Activated CD8-positive, alpha-beta memory T cell treated with anti-CD3 and anti-CD28 coated beads for 48 hours (primary cell): ENCODE results near the gene CACNA1D.

Experiments used
- DNase-seq, 3 experiments: peaks; one replicate each; pipeline ENCODE4 v3.0.0-alpha.2; 2020; ENCODE audit warnings: low read depth in 2 of 3, low spot score in 2 of 3

Gene CACNA1D

DNA sequence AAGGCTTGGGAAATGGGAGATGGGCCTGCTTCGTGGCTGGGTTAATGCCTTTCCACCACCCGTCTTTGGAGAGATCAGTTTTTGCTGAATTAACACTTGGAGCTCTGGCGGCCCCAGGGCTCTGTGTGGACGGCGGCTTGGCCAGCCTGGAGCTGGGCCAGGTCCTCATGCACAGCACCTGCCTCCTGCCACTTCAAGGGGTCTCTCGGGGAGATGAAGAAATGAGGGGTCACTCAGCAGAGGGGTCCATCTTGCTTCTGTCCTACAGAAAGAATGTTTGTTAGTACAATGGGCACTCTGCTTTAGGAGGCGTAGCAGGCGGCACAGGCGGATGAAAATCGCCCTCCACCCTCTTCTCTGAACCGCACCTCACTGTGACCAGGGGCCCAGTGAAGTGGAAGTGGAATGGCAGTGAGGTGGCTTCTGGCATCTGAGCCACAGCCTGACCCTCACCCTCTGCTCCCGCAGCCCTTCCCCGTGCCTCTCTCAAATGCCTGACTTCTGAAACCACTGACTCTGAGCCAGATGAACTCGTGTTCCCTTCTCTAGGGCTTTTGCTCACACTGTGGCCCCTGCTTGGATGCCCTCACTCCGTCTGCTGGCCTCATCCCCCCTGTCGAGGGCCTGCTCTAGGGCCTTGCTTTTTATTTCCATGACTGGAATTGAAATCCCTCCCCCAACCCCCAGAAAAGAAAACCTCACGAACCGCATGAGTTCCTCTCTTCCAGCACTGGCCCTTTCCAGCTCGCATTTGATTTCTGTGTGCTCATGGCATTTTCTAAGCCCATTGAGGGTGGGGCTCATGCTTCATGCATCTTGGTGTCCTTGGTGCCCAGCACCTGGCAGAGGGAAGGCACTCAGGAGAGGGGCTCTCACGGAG lies 309.6 kb downstream of the CACNA1D start:
- no peak for DNase-seq

- DNase-seq, result no peak
Measured at GRCh38 chr3:53804697-53805462, 310.5 kb downstream of the CACNA1D start.

DNA sequence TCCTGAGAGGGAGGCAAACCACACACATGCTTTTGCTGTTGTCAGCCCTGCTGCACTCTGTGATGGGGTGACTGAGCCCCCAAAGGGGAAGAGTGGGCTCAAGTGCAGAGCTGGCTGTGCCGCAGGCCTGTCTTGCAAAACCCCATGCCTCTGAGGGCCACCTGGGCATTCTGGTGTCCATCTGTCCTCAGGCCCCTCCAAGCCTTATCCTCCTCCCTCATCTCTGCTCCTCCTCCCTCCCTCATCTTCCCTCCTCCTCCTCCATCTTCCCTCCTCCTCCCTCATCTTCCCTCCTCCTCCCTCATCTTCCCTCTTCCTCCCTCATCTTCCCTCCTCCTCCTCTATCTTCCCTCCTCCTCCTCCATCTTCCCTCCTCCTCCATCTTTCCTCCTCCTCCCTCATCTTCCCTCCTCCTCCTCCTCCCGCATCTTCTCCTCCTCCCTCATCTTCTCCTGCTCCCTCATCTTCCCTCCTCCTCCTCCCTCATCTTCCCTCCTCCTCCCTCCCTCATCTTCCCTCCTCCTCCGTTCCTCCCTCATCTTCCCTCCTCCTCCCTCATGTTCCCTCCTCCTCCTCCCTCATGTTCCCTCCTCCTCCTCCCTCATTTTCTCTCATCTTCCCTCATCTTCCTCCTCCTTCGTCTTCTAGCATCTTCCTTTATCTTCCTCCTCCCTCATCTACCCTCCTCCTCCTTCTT lies 311.2 kb downstream of the CACNA1D start:
- no peak for DNase-seq

GRCh38 chr3:53806182-53807116 lies 312.0 kb downstream of the CACNA1D start:
- no peak for DNase-seq

GRCh38 chr3:53807117-53807810 lies 312.9 kb downstream of the CACNA1D start:
- no peak for DNase-seq

- DNase-seq, result no peak
Measured at GRCh38 chr3:53808496-53808895, 314.1 kb downstream of the CACNA1D start.

- DNase-seq, result no peak
Measured at GRCh38 chr3:53809267-53809666, 314.9 kb downstream of the CACNA1D start.

GRCh38 chr3:53809764-53810400 lies 315.5 kb downstream of the CACNA1D start:
- DNase-seq, result no peak

DNA sequence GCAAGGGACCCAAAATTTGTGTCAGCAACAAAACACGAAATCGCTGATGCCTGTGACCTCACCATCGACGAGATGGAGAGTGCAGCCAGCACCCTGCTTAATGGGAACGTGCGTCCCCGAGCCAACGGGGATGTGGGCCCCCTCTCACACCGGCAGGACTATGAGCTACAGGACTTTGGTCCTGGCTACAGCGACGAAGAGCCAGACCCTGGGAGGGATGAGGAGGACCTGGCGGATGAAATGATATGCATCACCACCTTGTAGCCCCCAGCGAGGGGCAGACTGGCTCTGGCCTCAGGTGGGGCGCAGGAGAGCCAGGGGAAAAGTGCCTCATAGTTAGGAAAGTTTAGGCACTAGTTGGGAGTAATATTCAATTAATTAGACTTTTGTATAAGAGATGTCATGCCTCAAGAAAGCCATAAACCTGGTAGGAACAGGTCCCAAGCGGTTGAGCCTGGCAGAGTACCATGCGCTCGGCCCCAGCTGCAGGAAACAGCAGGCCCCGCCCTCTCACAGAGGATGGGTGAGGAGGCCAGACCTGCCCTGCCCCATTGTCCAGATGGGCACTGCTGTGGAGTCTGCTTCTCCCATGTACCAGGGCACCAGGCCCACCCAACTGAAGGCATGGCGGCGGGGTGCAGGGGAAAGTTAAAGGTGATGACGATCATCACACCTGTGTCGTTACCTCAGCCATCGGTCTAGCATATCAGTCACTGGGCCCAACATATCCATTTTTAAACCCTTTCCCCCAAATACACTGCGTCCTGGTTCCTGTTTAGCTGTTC lies 316.9 kb downstream of the CACNA1D start:
- DNase-seq, result no peak

DNA sequence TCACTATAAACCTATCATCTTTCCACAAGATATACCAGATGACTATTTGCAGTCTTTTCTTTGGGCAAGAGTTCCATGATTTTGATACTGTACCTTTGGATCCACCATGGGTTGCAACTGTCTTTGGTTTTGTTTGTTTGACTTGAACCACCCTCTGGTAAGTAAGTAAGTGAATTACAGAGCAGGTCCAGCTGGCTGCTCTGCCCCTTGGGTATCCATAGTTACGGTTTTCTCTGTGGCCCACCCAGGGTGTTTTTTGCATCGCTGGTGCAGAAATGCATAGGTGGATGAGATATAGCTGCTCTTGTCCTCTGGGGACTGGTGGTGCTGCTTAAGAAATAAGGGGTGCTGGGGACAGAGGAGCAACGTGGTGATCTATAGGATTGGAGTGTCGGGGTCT lies 318.0 kb downstream of the CACNA1D start:
- no peak for DNase-seq

DNA sequence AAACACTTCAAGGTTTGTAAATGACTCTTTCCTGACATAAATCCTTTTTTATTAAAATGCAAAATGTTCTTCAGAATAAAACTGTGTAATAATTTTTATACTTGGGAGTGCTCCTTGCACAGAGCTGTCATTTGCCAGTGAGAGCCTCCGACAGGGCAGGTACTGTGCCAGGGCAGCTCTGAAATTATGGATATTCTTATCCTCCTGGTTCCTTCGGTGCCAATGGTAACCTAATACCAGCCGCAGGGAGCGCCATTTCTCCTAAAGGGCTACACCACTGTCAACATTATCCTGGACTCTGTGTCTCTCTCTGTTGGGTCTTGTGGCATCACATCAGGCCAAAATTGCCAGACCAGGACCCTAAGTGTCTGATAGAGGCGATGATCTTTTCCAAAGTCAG lies 318.8 kb downstream of the CACNA1D start:
- no peak for DNase-seq

GRCh38 chr3:53813876-53814275 lies 319.5 kb downstream of the CACNA1D start:
- no peak for DNase-seq

GRCh38 chr3:53815067-53815466 lies 320.7 kb downstream of the CACNA1D start:
- no peak for DNase-seq

DNA sequence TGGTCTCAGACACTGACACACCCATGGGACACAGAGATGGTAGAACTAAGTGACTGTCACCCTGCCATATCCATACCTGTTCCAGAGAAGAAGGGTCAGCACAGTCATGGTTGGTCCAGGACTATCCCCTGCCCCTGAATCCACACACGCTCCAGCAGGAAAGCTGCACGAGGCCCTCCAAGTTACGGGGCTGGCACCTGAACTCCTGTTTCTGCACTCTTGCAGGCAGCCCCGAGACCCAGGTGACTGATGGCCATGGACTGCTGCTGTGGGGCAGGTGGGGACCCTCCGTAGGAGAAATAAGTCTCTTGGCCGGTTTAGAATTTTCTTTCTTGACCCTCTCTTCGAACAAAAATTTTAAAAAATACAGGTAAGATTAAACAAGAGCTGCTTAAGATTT lies 321.2 kb downstream of the CACNA1D start:
- DNase-seq, result no peak

DNA sequence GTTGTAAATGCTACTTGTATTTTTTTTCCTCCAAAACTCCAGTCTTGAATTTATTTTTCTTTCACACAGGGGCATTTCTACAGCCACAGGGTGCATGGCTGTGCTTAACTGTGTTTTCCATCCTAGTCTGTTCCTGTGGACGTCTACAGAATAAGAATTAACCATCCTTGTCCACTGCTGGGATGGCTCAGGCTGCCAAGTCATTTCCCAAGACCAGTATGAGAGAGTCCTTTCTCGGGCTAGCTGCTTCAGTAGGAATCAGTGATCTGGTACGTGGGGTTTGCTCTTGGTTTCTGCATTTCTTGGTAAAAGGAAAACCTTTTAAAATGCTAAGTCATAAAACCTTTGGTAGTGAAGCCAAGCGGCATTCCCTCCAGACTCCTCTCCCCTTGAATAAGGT lies 322.0 kb downstream of the CACNA1D start:
- no peak for DNase-seq

DNA sequence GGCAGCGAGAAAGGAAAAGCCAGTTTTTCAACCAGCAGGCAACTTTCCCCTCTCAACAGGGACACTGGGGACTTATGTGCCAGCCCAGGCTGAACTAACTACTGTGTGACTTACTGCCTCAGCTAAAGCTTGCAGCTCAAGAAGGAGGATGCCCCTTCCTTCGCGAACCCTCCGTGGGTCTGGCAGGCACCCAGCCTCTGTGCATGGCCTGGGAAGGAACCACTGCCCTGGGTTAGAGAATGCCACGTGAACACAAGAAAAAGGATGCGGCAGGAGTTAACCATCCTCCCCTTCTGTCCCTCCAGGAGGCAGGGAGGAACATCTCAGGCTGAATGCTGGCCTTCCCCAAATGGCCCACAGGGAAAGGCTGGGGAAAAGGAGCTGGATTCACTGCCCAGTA lies 322.8 kb downstream of the CACNA1D start:
- DNase-seq, result no peak

- no peak for DNase-seq
Measured at GRCh38 chr3:53817809-53818208, 323.4 kb downstream of the CACNA1D start.

DNA sequence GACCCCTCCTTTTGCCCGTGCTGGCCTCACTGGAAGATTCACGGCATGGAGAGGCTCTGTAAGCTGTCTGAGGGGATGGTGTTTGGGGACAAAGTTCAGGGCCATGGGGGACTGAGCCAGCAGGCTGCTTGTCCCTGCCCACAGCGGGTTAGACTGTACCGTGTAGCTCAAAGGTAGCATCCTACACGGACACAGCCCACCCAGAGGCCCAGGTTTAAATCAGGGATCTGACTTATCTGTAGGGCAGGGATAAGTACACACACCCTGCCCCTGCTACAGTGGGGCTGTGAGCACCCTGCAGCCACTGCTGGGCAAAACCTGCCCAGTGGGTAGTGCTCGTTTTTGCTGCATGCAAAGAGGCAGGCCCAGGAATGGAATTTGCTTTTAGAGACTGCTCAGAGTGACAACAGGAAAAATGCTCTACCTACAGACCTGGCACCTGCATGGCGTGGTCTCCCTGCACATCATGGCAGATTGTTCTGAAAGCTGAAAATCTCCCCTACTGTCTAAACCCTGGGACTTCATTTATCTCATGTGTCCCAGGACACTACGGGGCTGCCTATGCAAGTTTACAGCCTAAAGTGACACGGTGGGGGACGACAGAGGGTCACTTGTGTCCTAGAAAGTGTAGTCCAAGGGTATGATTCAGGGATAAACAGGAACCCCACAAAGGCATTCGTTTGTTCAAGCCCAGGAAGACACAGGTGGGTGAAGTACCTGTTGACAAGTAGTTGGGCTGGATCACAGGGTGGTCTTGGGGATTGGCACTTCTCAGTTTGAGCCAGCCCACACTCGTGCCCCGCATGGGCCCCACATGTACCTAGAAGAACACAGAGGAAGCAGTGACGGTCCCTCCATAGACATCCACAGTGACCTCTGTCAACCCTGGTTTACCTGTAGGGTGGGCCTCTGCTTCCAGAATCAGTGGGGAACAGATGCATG lies 324.1 kb downstream of the CACNA1D start:
- no peak for DNase-seq
